Measurements from ENCODE around the gene UBTF. TPM values are rescaled to one million over a fixed set of nuclear protein-coding genes. Genes with fewer than 3 reads are reported as not detected.

UBTF gene
- total and polyA plus RNA-seq, 2 donors (not counting 3 experiments of a cell fraction or from before 2014, with no cell fraction given), result 14.7 to 84.7 TPM

- Histone ChIP-seq H3K9me1 (replicated peaks; ENCODE audit: control insufficient read depth, extremely low read depth, insufficient read depth, low read length) (no peaks in the 10 kb centered on the region), H3K4me3 (replicated peaks in 1 of 3; ENCODE audit: insufficient read depth in 1 of 3, low read depth in 1 of 3, low read length in 3 of 3) (no peak overlapping the region), H3K27ac (ENCODE audit: insufficient read depth, low read depth, low read length) (no peak overlapping the region), H3K9me3 (replicated peaks; ENCODE audit: control insufficient read depth, insufficient read depth, low read length) (no peaks in the 10 kb centered on the region), H2AFZ (ENCODE audit: low read depth, low read length) (no peak overlapping the region), H3K9ac (replicated peaks; ENCODE audit: extremely low read depth, insufficient read depth, low read length) (no peak overlapping the region), H3K4me2 (ENCODE audit: insufficient read depth, low read length) (no peak overlapping the region), H3K79me2 (ENCODE audit: control insufficient read depth, insufficient read depth, low read length) (no peaks in the 10 kb centered on the region), H4K20me1 (replicated peaks; ENCODE audit: control insufficient read depth, extremely low read depth, insufficient read depth, low read length) (no peaks in the 10 kb centered on the region), H3K36me3 (ENCODE audit: control insufficient read depth in 2 of 2, extremely low read depth in 1 of 2, insufficient read depth in 2 of 2, low read length in 2 of 2) (no peaks in the 10 kb centered on the region), H3K4me1 (ENCODE audit: control insufficient read depth, extremely low read depth, insufficient read depth, low read length) (peaks cover 8% of the 10 kb centered on the region), H3K27me3 (ENCODE audit: control insufficient read depth in 2 of 2, insufficient read depth in 2 of 2, low read length in 2 of 2) (peaks cover 0 to 2% of the 10 kb centered on the region in 2 experiments)
- DNase-seq (ENCODE audit: low read depth, low spot score), result no peak
- intact Hi-C loops (cut with micrococcal nuclease) (no loop called here), dilution Hi-C loops (cut with MboI; ENCODE audit: extremely low pct_ligation_motif_present, low sequenced_read_pairs) (no loop called here)
- POLR2A ChIA-PET, result no interaction called here
- CTCF ChIA-PET, result interaction anchor here (0.7 kb wide), 1 partner anchor 306 kb away, joined by 3 read pairs; no protein-coding TSS in a partner anchor
- BruUV-seq (replicated peaks), result no TSS peak
- no peak for TF ChIP-seq GATA2 (IDR thresholded peaks at IDR 0.05; ENCODE audit: insufficient read depth, insufficient read length, low read depth, low read length)
- TF ChIP-seq MAX (IDR thresholded peaks at IDR 0.05; ENCODE audit: insufficient read depth, insufficient read length), result no peak
- TF ChIP-seq EZH2 (IDR thresholded peaks at IDR 0.05; ENCODE audit: borderline replicate concordance, low read depth, low read length, severe bottlenecking), result no peak
- no peak for TF ChIP-seq CTCF (IDR thresholded peaks at IDR 0.05; ENCODE audit: extremely low read depth in 1 of 2, insufficient read depth in 1 of 2, low read depth in 1 of 2, low read length in 2 of 2)
- no peak for TF ChIP-seq POLR2A (IDR thresholded peaks at IDR 0.05; ENCODE audit: low read depth, low read length)
- no peak for TF ChIP-seq FOS (IDR thresholded peaks at IDR 0.05; ENCODE audit: borderline replicate concordance, insufficient read depth, low read length)
- TF ChIP-seq POLR2AphosphoS5 (IDR thresholded peaks at IDR 0.05; ENCODE audit: insufficient read depth, low read depth, low read length), result no peak
- no peak for TF ChIP-seq JUN (IDR thresholded peaks at IDR 0.05; ENCODE audit: borderline replicate concordance, insufficient read depth, insufficient read length, low read depth)
- TF ChIP-seq MYC (IDR thresholded peaks at IDR 0.05; ENCODE audit: low read depth, low read length), result no peak
- no peak for FAIRE-seq
These were observed 12.6 kb upstream of the UBTF start for GRCh38 chr17:44232061-44232460.
